Eye (tissue), 1 donor: ENCODE measurements around the gene UNC80.
A peak's percentile ranks its signal among the peaks of the same experiment; 100 is the strongest.
"Not testable (repeated sequence)": the region's sequence is repeated elsewhere in the genome, so short reads cannot be mapped to it uniquely, and the experiment has no call there.

Experiments used
- DNase-seq: peaks from one replicate; pipeline ENCODE4 v3.0.0-alpha.2; 2015

Gene UNC80, protein sequence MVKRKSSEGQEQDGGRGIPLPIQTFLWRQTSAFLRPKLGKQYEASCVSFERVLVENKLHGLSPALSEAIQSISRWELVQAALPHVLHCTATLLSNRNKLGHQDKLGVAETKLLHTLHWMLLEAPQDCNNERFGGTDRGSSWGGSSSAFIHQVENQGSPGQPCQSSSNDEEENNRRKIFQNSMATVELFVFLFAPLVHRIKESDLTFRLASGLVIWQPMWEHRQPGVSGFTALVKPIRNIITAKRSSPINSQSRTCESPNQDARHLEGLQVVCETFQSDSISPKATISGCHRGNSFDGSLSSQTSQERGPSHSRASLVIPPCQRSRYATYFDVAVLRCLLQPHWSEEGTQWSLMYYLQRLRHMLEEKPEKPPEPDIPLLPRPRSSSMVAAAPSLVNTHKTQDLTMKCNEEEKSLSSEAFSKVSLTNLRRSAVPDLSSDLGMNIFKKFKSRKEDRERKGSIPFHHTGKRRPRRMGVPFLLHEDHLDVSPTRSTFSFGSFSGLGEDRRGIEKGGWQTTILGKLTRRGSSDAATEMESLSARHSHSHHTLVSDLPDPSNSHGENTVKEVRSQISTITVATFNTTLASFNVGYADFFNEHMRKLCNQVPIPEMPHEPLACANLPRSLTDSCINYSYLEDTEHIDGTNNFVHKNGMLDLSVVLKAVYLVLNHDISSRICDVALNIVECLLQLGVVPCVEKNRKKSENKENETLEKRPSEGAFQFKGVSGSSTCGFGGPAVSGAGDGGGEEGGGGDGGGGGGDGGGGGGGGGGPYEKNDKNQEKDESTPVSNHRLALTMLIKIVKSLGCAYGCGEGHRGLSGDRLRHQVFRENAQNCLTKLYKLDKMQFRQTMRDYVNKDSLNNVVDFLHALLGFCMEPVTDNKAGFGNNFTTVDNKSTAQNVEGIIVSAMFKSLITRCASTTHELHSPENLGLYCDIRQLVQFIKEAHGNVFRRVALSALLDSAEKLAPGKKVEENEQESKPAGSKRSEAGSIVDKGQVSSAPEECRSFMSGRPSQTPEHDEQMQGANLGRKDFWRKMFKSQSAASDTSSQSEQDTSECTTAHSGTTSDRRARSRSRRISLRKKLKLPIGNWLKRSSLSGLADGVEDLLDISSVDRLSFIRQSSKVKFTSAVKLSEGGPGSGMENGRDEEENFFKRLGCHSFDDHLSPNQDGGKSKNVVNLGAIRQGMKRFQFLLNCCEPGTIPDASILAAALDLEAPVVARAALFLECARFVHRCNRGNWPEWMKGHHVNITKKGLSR (N-terminal part only)

DNA sequence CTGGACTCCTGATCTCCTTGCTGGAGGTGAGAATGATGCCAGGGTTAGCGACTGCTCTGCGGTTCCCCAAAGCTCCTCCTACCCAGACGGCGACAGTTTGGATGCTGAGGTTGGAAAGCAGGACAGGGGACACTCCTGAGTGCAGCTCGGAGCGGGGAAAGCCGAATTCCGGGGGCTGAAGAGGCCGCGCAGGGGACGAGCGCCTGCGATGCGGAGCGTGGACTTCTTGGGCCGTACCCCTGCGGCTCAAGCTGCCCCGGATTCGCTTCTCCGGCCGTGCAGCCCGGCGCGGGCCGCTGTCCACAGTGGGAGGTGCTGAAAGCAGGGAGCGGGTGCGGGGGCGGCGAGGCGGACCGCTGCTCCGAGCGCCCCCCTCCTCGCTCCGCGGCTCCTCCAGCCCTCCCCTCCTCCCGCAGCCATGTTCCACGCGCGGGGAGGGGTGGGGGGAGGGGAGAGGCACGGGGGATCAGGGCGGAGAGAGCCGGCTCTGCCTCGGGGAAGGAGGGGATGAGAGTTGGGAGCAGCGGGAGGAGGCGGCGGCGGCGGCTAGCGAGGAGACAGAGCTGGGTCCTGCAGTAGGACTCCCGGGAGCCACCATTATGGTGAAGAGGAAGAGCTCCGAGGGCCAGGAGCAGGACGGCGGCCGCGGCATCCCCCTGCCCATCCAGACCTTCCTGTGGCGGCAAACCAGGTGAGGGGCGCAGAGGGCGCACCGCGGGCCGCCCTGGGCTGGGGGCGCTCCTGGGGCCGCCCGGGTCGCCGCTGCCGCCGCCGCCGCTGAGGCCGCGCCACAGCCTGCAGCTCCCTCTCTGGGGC is at the start of gene UNC80:
UNC80 (plus strand) TSS at position 359 of the 816 bp plus-strand sequence; CDS start at position 600, 241 bp downstream.
- DNase-seq = peak; percentile 94

DNA sequence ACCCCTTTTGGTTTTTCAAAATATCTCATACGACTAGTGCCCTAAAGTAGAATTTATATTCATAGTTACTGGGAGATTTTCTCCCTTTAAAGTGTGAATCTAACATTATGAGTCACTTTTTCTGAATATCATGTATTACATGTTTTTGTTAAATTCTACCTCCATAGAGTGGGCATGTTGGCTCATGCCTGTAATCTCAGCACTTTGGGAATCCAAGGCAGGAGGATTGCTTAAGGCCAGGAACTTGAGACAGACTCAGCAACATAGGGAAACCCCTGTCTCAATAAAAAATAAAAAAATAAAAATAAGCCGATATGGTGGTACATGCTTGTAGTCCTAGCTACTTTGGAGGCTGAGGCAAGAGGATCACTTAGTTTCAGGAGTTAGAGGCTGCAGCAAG is 45.3 kb upstream of the UNC80 start:
- no peak for DNase-seq

DNA sequence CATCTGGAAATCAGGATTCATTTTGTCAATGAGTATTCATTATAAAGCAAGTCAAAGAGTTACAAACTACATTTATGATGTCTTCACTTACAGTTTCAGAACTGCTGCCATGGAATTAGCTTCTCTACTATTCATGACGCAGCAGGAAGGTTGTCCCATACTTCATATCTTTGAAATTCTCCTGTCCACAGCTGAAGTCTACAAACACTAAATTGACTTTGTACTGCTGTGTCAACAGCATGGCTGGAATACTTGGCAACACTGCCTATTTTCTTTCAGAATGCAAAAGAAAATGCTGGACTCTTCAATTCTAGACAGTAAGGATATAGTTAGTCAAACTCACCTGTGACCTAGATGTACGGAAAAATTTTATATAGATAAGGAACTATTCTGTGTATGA is 44.6 kb upstream of the UNC80 start:
- no peak for DNase-seq

DNA sequence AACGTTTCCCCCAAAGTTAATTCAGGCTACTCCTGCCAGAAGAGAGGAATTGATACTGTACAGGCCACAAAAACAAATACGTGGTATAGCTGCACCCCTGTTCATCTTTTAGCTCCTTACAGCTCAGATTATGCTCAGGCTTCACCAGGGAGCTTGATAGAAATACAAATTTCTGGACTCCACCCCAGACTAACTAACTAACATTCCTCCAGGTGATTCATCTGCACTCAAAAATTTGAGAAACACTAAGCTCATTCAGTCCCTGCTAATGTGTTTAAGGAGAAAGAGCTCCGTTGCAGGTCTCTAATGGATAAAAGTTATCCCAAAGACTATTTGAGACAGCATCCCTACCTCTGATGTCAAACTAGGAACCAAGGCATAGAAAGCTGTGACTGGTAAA is 36.8 kb upstream of the UNC80 start:
- no peak for DNase-seq

DNA sequence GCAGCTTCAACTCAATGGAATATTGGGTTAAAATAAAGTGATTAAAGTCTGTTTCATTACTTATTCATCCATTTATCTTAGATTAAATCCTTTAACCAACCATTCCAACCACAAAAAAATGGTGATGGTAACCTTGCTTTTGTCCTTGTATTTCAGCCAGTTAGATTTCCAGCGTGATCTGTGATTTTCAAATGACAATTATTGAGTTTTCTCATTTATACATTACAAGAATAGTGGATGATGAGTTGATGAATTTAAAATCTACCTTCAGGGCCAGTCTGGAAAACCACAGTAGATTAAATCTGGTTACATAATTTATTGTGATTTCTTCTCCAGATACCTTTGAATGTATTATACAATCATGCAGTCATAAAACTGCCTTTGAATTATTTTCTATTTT is 29.7 kb upstream of the UNC80 start:
- no peak for DNase-seq

DNA sequence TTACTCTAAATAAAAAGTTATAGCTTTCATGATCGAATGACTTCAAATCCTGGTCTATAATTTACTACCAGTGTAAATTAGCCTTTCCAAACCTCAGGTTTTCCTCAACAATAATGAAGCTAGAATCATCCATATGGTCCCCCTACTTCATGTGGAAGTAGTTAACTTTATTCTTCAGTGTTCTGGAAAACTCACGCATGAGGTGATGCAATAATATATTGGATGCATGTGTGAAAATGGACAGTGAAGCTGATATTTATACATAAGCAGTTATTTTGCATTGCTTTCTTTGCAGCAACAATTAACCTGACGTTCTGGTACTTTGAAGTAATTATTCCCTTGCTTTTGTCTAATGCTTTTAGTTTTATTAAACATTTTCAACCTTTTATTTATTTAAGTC is 18.6 kb upstream of the UNC80 start:
- no peak for DNase-seq

DNA sequence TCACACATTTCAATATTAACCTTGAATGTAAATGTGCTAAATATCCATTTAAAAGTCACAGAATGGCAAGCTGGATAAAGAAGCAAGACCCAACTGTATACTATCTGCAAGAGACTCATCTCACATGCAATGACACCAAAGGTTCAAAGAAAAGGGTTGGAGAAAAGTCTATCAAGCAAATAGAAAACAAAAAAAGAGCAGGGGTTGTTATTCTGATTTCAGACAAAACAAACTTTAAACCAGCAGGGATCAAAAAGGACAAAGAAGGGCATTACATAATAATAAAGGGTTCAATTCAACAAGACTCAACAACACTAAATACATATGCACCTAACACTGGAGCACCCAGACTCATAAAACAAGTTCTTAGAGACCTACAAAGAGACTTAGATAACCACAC is 14.5 kb upstream of the UNC80 start:
- DNase-seq = no peak

DNA sequence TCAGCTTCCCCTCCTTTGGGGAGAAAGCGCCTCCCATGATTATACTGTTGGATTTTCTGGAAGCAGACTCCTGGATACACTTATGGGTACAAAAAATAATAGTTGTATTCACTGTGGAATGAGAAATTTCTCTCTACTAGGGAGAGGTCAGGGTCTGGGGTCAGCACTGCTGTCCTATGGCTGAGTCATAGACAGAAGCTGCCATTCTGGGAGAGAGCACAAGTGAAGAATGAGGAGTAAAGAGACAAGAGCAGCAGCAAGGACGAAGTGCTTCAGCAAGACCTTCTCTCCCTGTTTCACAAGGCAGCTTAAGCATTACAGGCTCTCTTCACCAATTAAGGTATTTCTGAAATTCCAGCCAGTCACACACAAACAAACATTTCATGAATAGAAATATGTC is 10.1 kb upstream of the UNC80 start:
- no peak for DNase-seq

DNA sequence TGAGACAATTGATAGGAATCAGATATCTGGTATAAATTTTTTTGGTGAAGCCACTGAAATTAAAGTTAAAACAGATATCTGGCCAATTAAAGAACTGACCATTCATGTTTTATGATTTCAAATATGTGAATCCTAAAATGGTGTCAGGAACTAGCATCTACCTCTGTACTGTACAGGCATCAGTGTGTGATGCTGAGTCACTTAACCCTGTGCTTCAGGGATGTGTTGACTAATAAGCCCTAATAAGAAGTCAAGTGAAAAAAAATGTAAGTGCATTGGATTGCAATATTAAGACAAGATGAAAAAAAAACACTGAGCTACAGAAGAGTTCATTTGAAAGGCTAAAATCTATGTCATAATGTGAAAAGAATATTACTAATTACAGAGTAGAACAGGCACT is 9.1 kb upstream of the UNC80 start:
- DNase-seq = no peak

DNA sequence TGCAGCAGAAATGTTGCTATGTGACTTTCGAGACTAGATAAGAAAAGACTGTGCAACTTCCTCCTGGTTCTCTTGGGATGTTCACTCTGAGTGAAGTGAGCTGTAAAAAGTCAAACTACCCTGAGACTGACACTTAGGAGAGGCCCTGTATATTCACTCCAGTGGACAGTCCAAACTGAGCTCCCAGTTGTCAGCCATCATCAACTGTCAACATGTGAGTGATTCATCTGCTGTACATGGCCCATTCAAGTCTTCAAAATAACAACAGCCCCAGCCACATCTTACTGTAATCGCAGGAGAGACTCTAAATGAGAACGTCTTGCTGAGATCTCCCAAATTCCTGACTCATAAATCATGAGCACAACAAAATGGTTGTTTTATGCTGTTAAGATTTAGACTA is 8.5 kb upstream of the UNC80 start:
- peak; percentile 14 for DNase-seq

DNA sequence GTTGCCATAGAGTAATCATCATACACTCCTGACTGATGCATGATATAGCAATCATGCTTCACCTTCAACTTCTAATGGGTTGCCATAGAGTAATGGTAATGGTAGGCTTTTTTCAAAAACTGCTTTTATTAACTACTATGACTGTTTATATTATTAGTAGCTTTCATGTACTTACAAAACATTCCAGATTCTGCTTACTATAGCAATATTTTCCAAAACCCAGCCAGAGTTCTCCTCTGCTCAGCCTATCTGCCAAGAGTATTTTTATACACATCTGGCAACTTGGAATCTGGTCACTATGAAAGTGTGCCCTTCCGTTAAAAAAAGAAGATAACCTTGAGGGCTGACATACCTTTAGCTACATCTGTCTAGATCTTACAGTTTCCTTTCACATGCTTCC is 5.0 kb upstream of the UNC80 start:
- DNase-seq = no peak

DNA sequence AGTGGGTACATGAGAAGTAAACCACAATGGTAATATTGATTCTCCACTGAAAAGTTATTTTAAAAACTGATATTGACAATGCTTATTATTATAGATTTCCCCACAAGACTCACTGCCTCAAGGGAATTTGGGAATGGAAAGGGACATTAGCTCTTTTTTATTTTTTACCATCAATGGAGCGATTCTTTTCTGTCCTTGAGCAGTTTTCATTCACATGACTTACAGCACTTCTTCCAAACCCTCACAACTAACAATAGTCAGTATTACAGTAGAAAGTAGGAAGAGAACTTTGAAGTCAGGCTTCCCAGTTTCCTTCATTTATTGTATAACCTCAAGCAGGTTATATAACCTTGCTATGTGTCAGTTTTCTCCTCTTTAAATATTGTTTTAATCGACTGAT is 4.3 kb upstream of the UNC80 start:
- DNase-seq = no peak

DNA sequence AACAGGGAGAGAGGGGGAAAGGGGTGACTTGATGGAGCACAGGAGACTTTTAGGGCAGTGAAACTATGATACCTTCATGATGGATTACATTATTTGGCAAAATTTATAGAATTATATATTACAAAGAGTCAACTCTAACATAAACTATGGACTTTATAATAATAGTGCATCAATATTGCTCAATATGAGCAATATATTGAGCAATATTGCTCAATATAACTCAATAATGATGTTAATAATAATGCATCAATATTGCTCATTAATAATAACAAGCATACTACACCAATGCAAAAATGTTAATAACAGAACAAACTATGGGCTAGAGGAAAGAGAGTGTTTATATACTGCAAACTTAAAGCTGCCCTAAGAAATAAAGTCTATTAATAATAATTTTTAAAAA is 3.1 kb upstream of the UNC80 start:
- DNase-seq = no peak

DNA sequence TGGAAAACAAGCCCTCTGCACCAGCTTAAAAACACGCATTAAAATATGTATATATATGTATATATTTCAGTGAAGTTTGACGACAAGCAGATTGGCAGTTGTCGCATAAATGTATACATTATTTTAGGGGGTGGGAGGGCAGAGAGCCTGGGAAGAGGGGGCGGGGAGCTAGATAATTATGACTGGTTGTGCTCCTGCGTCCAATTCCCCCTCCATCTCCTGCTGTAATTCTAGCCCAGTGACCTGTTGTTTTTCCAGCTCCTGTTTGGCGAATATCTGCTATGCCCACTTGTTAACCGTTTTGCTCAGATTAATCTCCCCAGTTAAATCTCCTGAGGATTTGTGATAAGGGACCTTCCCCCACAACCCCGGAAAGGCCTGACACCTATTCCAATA is 656 bp downstream of the UNC80 start:
- peak; percentile 58 for DNase-seq

DNA sequence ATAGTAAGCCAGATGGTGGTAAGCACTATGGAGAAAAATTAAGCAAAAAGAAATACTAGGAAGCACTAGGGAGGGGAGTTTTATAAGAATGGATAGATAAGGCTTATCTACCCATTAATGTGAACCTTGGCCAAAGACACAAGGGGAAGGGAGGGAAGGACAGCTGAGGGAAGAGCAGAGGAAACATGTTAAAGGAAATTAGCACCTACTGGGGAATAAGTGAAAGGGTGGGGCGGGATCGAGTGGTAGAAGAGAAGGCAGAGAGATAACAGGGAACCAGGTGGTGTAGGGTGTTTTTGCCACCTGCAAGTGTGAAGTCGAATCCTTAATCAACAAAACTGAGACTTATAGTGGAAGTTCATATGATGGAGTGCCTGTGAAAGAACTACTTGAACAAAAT is 1.7 kb downstream of the UNC80 start:
- DNase-seq = no peak

DNA sequence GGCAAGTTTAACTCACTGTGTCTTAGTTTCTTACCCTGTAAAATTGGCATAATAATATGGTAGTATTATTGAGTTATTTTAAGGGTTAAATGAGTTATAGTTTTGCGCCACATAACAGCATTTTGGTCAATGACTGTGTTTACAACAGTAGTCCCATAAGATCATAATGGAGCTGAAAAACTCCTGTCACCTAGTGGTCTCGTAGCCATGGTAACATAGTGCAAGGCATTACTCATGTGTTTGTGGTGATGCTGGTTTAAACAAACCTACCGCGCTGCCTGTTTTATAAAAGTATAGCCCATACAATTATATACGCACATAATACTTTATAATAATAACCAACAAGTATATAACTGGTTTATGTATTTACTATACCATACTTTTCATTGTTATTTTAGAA is 15.8 kb downstream of the UNC80 start:
- DNase-seq = no peak

DNA sequence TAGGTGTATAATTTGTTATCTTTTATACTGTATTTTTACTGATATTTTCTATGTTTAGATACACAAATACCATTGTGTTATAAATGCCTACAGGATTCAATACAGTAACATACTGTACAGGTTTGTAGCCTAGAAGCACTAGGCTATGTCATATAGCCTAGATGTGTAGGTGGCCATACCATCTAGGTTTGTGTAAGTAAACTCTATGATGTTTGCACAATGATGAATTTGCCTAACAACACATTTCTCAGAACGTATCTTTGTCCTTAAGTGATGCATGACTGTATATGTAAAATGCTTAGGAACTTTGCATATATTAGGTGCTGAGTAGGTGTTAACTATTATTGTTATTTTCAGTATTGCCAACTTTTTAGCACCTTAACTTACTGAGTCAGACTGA is 17.3 kb downstream of the UNC80 start:
- DNase-seq = no peak

DNA sequence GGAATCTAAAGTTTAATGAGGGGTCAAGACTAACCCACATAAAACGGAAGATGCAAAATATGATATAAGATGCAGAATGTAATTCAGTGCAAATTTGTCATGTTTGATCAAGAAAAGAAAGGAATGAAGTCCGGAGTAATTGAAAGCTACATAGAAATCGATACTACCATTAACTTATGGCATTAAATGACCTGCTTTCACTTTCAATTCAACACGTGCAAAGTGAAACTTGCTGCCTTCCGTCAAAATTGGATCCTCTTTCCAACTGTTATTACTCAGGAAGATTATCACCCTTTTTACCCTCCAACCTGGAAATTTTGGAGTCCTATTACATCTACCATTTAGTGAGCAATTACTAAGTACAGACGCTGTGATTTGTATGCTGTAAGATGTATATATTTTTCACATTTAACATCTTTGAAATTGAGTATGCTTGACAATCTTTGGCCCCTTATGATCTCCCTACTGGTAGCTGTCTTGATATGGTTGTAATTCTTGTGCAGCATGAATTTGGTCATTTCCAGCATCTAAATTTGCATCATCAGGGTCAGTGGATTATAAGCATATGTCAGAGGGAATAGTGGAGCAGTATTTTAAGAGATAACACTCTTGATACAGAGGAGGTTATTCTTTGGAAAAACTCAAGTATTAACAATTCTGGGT is 18.6 kb downstream of the UNC80 start:
- DNase-seq = no peak

DNA sequence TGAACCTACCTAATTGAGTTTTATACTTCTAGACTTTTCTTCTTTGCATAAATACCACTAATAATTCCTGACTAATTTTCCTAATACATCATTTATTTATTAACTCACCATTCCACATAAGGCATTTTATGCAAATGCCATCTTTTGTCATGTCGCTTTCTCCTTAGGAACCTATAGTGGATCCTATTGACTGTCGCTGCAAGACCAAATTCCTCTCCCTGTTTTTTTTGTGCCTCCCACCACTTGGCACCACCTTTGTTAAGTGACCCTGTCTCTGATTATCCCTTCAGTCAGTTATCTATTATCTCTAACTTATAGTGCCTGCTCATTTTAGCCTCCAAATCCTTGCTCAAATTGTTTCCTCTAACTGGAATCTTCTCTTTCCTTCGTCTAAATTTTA is 19.5 kb downstream of the UNC80 start:
- no peak for DNase-seq

DNA sequence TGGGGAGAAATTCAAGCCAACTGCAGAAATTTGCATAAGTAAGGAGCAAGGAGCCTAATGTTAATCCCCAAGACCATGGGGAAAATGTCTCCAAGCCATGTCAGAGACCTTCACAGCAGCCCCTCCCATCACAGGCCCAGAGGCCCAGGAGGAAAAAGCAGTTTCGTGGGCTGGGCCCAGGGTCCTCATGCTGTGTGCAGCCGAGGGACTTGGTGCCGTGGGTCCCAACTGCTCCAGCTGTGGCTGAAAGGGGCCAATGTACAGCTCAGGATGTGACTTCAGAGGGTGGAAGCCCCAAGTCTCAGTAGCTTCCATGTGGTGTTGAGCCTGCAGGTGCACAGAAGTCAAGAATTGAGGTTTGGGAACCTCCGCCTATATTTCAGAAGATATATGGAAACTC is 23.8 kb downstream of the UNC80 start:
- DNase-seq = not testable (repeated sequence)

DNA sequence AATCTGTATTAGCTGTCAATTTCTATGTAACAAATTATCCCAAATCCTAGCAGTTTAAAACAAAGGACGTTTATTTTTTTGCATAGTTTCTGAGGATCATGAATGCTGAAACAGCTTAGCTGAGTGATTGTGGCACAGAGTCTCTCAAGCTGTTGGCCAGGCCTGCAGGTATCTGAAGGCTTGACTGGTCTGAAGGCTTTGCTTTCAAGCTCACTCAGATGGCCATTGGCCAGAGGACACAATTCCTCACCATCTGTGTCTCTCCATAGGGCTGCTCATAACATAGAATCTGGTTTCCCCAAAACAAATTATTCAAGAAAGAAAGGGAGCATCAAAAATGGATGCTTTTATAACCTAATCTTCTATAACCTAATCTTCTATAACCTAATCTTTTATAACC is 33.7 kb downstream of the UNC80 start:
- no peak for DNase-seq

DNA sequence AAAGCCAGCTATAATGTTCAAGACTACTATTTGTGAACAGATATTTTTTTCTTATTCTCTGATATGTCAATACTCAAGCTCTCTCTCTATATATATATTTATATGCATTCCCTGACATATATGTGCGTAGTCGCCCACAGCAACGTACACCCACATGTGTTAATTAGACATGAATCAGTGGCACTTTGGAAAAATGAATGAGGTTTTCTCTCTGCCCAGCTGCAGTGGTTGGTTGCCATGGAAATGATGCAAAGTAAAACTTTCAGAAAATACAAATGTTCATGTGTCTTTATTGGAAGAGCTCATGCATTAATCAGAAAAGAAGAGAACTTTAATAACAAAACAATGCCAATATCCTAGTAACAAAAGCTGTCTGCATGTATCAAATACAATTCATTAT is 34.7 kb downstream of the UNC80 start:
- no peak for DNase-seq
